K562 (cell line): Measurements from ENCODE around the gene LYPD6B. TPM values are rescaled to one million over a fixed set of nuclear protein-coding genes. Genes with fewer than 3 reads are reported as not detected.

ENCODE experiments used
- ATAC-seq: fragments of 200-7000 bp; cut with Tn5 transposase; 3 replicates; pipeline ENCODE4 v1.9.1; 2020; ENCODE audit warnings: moderate library complexity
- BruUV-seq: library from RNA; stranded (reverse); fragments of 400-500 nt; replicated peaks from 2 replicates; lab custom pipeline; 2021; lab: Mats Ljungman, UMichigan
- CTCF ChIA-PET: fragments of 300-600 bp; formaldehyde crosslinking; extraction: SDS; loops from one replicate; lab custom pipeline; 2021; ENCODE audit warnings: low intra/inter-chr PET ratio; lab: Yijun Ruan, JAX
- POLR2A ChIA-PET: fragments of 300-600, 350-650 bp; sonication (Branson Sonifier 250); formaldehyde crosslinking; extraction: SDS; loops from one replicate; lab custom pipeline; 2021; ENCODE audit warnings: antibody characterized with exemption, inconsistent platforms; lab: Yijun Ruan, JAX
- DNase-seq, 4 experiments: peaks; one replicate each; pipeline versions ENCODE4 v3.0.0 to v3.0.0-alpha.2; 2011 to 2018; ENCODE audit warnings: low spot score in 3 of 4, mixed read lengths in 3 of 4; ENCODE audit errors: extremely low read depth in 1 of 4
- FAIRE-seq: peaks from 2 replicates; lab custom pipeline; 2011; peaks lifted over from hg19 to GRCh38; lab: Jason Lieb, UNC
- H2AFZ ChIP-seq: 2 replicates; pipeline ENCODE4 v1.6.0; 2011; ENCODE audit warnings: low read depth, low read length, control low read depth, inconsistent platforms
- H3K27ac ChIP-seq: fragments of 200-600 bp; 3 replicates; pipeline ENCODE4 v1.8.0; 2011; ENCODE audit warnings: low read depth, mild to moderate bottlenecking, control low read depth, inconsistent platforms, low read length, moderate library complexity, mixed read lengths; ENCODE audit errors: extremely low read depth
- H3K27me3 ChIP-seq, 2 experiments: fragments of 300-600 bp in 1 of 2; 2 replicates in 1 of 2; 3 replicates in 1 of 2; pipeline versions ENCODE4 v1.6.0 to v1.8.0; 2011; ENCODE audit warnings: inconsistent platforms in 2 of 2, low read length in 2 of 2, mild to moderate bottlenecking in 1 of 2, mixed read lengths in 1 of 2, moderate library complexity in 1 of 2; ENCODE audit not compliant: control insufficient read depth in 2 of 2, insufficient read depth in 2 of 2
- H3K36me3 ChIP-seq: fragments of 300-600 bp; 3 replicates; pipeline ENCODE4 v1.8.0; 2011; ENCODE audit warnings: mild to moderate bottlenecking, low read length, inconsistent platforms; ENCODE audit not compliant: control insufficient read depth, insufficient read depth
- H3K4me1 ChIP-seq, 2 experiments: fragments of 200-600 bp in 1 of 2; replicated peaks in 1 of 2; 2 replicates in 1 of 2; 3 replicates in 1 of 2; pipeline versions ENCODE4 v1.5.1 to v1.8.0; 2011; ENCODE audit warnings: inconsistent platforms in 2 of 2, low read length in 2 of 2, mild to moderate bottlenecking in 1 of 2, mixed read lengths in 1 of 2, moderate library complexity in 1 of 2; ENCODE audit not compliant: control insufficient read depth in 2 of 2, insufficient read depth in 2 of 2
- H3K4me2 ChIP-seq: 2 replicates; pipeline ENCODE4 v1.6.1; 2011; ENCODE audit warnings: low read length, control low read depth, inconsistent platforms, mixed read lengths; ENCODE audit not compliant: insufficient read depth
- H3K4me3 ChIP-seq: fragments of 200-600 bp; sonication (generic), shearing (Covaris generic); 2 replicates; pipeline ENCODE4 v1.5.1; 2016; ENCODE audit warnings: control low read depth, inconsistent platforms
- H3K79me2 ChIP-seq: fragments of 200-600 bp; 3 replicates; pipeline ENCODE4 v1.8.0; 2011; ENCODE audit warnings: low read length, inconsistent platforms; ENCODE audit not compliant: control insufficient read depth, insufficient read depth
- H3K9ac ChIP-seq, 2 experiments: 2 replicates each; pipeline versions ENCODE4 v1.6.0 to v1.6.1; 2011; ENCODE audit warnings: low read depth in 2 of 2, low read length in 2 of 2, control low read depth in 1 of 2, inconsistent platforms in 1 of 2, mild to moderate bottlenecking in 1 of 2, mixed read lengths in 1 of 2; ENCODE audit not compliant: insufficient read depth in 1 of 2
- H3K9me1 ChIP-seq: one replicate; pipeline ENCODE4 v1.6.0; 2011; ENCODE audit warnings: inconsistent platforms, mild to moderate bottlenecking, low read length, moderate library complexity; ENCODE audit not compliant: control insufficient read depth, insufficient read depth
- H3K9me3 ChIP-seq: replicated peaks from 2 replicates; pipeline ENCODE4 v1.5.1; 2011; ENCODE audit warnings: low read depth, low read length, inconsistent platforms; ENCODE audit not compliant: control insufficient read depth, insufficient read depth
- H4K20me1 ChIP-seq: replicated peaks from 2 replicates; pipeline ENCODE4 v1.6.1; 2011; ENCODE audit warnings: low read length, inconsistent platforms, mixed read lengths; ENCODE audit not compliant: control insufficient read depth, insufficient read depth
- LARP7 ChIP-seq: fragments of 450-650 bp; IDR thresholded peaks from 2 replicates; pipeline ENCODE4 v1.6.1; 2016
- PCBP2 ChIP-seq: fragments of 200-400 bp; formaldehyde crosslinking; IDR thresholded peaks from 2 replicates; pipeline ENCODE4 v1.6.1; 2018; ENCODE audit warnings: low read length, low read depth, mild to moderate bottlenecking, moderate library complexity; ENCODE audit not compliant: poor library complexity, severe bottlenecking
- PHTF2 ChIP-seq: fragments of 250-450 bp; sonication (Bioruptor Pico); IDR thresholded peaks from 2 replicates; pipeline ENCODE4 v1.5.0; 2021; ENCODE audit warnings: mild to moderate bottlenecking
- POLR2G ChIP-seq: fragments of 200-400 bp; formaldehyde crosslinking; IDR thresholded peaks from 2 replicates; pipeline ENCODE4 v1.6.1; 2017; ENCODE audit warnings: low read depth, mild to moderate bottlenecking, antibody characterized with exemption, low read length, moderate library complexity
- PTBP1 ChIP-seq: fragments of 200-400 bp; formaldehyde crosslinking; IDR thresholded peaks from 2 replicates; pipeline ENCODE4 v1.6.1; 2017; ENCODE audit warnings: low read depth, low read length
- RUNX1 ChIP-seq: sonication (generic); IDR thresholded peaks from 2 replicates; pipeline ENCODE4 v1.6.1; 2016; ENCODE audit warnings: antibody characterized with exemption, low read depth
- SETDB1 ChIP-seq: IDR thresholded peaks from one replicate; pipeline ENCODE4 v1.6.1; 2012; ENCODE audit warnings: low read length, control low read depth, inconsistent platforms
- ZNF561 ChIP-seq: fragments of 450-650 bp; formaldehyde crosslinking; conservative IDR thresholded peaks from 2 replicates; pipeline ENCODE4 v1.4.0; 2020; ENCODE audit warnings: mild to moderate bottlenecking, moderate library complexity
- WGBS: fragments of 100-300 bp; shearing (Covaris generic); methylation state at CpG from one replicate; pipeline ENCODE4 v1.1.6; 2016; ENCODE audit warnings: low coverage, mixed read lengths; ENCODE audit not compliant: insufficient coverage; ENCODE audit errors: missing lambda C conversion rate; 5-methylcytosine and 5-hydroxymethylcytosine counted together
- in situ Hi-C: fragments of 300-500 bp; cut with MboI; formaldehyde crosslinking; loops from 4 replicates; pipeline ENCODE4 v1.15.0; 2018; ENCODE audit warnings: inconsistent platforms, mixed read lengths
- intact Hi-C: fragments of 100-400 bp; cut with micrococcal nuclease; formaldehyde crosslinking; loops from 2 replicates; pipeline ENCODE4 v1.14.2; 2022
- polyA plus RNA-seq, 8 experiments: library from polyadenylated mRNA; depleted of rRNA in 4 of 8; stranded (reverse) in 5 of 8; unstranded in 3 of 8; fragments of >200 nt; fragmentation: Nextera tagmentation in 2 of 8; fragmentation: Illumina TruSeq in 1 of 8; extraction: Ambion mirVana in 2 of 8; extraction: Trizol in 1 of 8; gene quantifications; 2 replicates each; pipeline versions ENCODE4 v1.2.1 to v1.2.3, GENCODE V29; 2011 to 2014; ENCODE audit warnings: inconsistent platforms in 1 of 8, missing spikeins in 1 of 8
- total RNA-seq, 7 experiments: library from RNA; depleted of rRNA in 6 of 7; stranded (reverse); fragments of >200 nt in 6 of 7; fragmentation: Illumina TruSeq in 2 of 7; extraction: Trizol in 2 of 7; gene quantifications; 2 replicates each; pipeline versions ENCODE4 v1.2.1 to v1.2.3, GENCODE V29; 2011 to 2021; ENCODE audit warnings: low replicate concordance in 1 of 7
- TF ChIP-seq, protein P1 (sequence below): sonication (generic); formaldehyde crosslinking; IDR thresholded peaks from 2 replicates; pipeline ENCODE4 v1.8.1; 2022; ENCODE audit warnings: missing genetic modification reagents
- TF ChIP-seq, protein P2 (sequence below): fragments of 250-450 bp; sonication (Bioruptor Pico); IDR thresholded peaks from 2 replicates; pipeline ENCODE4 v1.8.0; 2022; ENCODE audit warnings: moderate library complexity, mild to moderate bottlenecking, inconsistent platforms
- TF ChIP-seq, protein P3 (sequence below): sonication (generic); formaldehyde crosslinking; IDR thresholded peaks from 2 replicates; pipeline ENCODE4 v1.5.0; 2020; ENCODE audit warnings: missing genetic modification reagents
- TF ChIP-seq, protein P4 (sequence below): fragments of 250-450 bp; sonication (Bioruptor Pico); IDR thresholded peaks from 2 replicates; pipeline ENCODE4 v1.5.0; 2021

Gene LYPD6B
- total and polyA plus RNA-seq, 9 of the 15 experiments (the other 6 are each of a cell fraction or from before 2014, with no cell fraction given), result not detected

DNA sequence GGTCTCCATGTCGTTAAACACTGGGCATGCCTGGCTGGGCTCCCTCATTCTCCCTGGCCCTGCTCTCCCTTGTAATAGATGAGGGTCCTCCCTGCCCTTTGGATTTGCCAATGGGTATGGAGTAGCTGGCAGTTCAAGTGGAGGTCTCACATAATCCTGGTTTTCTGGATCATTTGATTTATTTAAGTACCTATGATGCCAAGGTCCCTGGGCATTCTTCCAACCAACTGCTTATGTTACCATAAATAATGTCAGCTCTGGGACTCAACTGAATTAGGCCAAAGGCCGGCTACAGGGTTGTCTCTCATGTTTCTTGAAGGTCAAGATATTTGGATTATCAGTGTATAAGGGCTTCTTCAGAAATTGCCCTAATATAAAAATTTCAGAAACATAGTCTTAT, 186.9 kb downstream of the LYPD6B start:
- H3K27me3 ChIP-seq, result no peaks in the 10 kb centered on the region
- FAIRE-seq, result no peak
- intact Hi-C loops (no loop called here), in situ Hi-C loops (no loop called here)
- DNase-seq, result no peak
- H3K9me1 ChIP-seq, result no peaks in the 10 kb centered on the region
- TF ChIP-seq, protein P1, sequence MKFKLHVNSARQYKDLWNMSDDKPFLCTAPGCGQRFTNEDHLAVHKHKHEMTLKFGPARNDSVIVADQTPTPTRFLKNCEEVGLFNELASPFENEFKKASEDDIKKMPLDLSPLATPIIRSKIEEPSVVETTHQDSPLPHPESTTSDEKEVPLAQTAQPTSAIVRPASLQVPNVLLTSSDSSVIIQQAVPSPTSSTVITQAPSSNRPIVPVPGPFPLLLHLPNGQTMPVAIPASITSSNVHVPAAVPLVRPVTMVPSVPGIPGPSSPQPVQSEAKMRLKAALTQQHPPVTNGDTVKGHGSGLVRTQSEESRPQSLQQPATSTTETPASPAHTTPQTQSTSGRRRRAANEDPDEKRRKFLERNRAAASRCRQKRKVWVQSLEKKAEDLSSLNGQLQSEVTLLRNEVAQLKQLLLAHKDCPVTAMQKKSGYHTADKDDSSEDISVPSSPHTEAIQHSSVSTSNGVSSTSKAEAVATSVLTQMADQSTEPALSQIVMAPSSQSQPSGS (CRISPR knock-in tag), result no peak
- TF ChIP-seq RUNX1, result no peak
- TF ChIP-seq, protein P2, sequence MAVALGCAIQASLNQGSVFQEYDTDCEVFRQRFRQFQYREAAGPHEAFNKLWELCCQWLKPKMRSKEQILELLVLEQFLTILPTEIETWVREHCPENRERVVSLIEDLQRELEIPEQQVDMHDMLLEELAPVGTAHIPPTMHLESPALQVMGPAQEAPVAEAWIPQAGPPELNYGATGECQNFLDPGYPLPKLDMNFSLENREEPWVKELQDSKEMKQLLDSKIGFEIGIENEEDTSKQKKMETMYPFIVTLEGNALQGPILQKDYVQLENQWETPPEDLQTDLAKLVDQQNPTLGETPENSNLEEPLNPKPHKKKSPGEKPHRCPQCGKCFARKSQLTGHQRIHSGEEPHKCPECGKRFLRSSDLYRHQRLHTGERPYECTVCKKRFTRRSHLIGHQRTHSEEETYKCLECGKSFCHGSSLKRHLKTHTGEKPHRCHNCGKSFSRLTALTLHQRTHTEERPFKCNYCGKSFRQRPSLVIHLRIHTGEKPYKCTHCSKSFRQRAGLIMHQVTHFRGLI (CRISPR knock-in tag), result no peak
- TF ChIP-seq SETDB1, result no peak
- no peak for TF ChIP-seq PTBP1
- TF ChIP-seq PHTF2 (CRISPR knock-in tag), result no peak
- TF ChIP-seq POLR2G, result no peak
- no peak for TF ChIP-seq PCBP2
- TF ChIP-seq, protein P3, sequence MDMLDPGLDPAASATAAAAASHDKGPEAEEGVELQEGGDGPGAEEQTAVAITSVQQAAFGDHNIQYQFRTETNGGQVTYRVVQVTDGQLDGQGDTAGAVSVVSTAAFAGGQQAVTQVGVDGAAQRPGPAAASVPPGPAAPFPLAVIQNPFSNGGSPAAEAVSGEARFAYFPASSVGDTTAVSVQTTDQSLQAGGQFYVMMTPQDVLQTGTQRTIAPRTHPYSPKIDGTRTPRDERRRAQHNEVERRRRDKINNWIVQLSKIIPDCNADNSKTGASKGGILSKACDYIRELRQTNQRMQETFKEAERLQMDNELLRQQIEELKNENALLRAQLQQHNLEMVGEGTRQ (CRISPR knock-in tag), result no peak
- TF ChIP-seq, protein P4, sequence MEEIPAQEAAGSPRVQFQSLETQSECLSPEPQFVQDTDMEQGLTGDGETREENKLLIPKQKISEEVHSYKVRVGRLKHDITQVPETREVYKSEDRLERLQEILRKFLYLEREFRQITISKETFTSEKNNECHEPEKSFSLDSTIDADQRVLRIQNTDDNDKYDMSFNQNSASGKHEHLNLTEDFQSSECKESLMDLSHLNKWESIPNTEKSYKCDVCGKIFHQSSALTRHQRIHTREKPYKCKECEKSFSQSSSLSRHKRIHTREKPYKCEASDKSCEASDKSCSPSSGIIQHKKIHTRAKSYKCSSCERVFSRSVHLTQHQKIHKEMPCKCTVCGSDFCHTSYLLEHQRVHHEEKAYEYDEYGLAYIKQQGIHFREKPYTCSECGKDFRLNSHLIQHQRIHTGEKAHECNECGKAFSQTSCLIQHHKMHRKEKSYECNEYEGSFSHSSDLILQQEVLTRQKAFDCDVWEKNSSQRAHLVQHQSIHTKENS (CRISPR knock-in tag), result no peak
- no peak for TF ChIP-seq LARP7
- no peak for TF ChIP-seq ZNF561 (CRISPR knock-in tag)
- no peak overlapping the region for H2AFZ ChIP-seq
- H3K27ac ChIP-seq, result no peak overlapping the region
- no peaks in the 10 kb centered on the region for H3K4me1 ChIP-seq
- no peaks in the 10 kb centered on the region for H4K20me1 ChIP-seq
- no TSS peak for BruUV-seq
- WGBS, result 0% methylated on average over 2 of the region's 2 CpGs
- no peak overlapping the region for H3K9ac ChIP-seq
- H3K79me2 ChIP-seq, result no peaks in the 10 kb centered on the region
- H3K36me3 ChIP-seq, result no peaks in the 10 kb centered on the region
- CTCF ChIA-PET, result no interaction called here
- ATAC-seq, result no peak
- no peak overlapping the region for H3K4me3 ChIP-seq
- POLR2A ChIA-PET, result no interaction called here
- no peak overlapping the region for H3K4me2 ChIP-seq
- H3K9me3 ChIP-seq, result no peaks in the 10 kb centered on the region
